Measurements from ENCODE around the gene CREB5.

GRCh38 chr7:28627896-28628295 is 215.6 kb downstream of the CREB5 start:
- TF ChIP-seq CTCF (conservative IDR thresholded peaks at IDR 0.05; ENCODE audit: low read depth in 2 of 2), result no peak
- TF ChIP-seq EZH2 (IDR thresholded peaks at IDR 0.05; ENCODE audit: low read depth, unreplicated experiment), result no peak
- TF ChIP-seq ZNF114 (CRISPR knock-in tag; IDR thresholded peaks at IDR 0.05), result no peak
- TF ChIP-seq POLR2AphosphoS5 (IDR thresholded peaks at IDR 0.05; ENCODE audit: low read depth), result no peak
- TF ChIP-seq CREB1 (CRISPR knock-in tag; IDR thresholded peaks at IDR 0.05; ENCODE audit: low read depth), result no peak
- no peak for TF ChIP-seq EZH2phosphoT487 (IDR thresholded peaks at IDR 0.05; ENCODE audit: unreplicated experiment)
- TF ChIP-seq JUNB (IDR thresholded peaks at IDR 0.05; ENCODE audit: unreplicated experiment), result no peak
- TF ChIP-seq, protein P1, sequence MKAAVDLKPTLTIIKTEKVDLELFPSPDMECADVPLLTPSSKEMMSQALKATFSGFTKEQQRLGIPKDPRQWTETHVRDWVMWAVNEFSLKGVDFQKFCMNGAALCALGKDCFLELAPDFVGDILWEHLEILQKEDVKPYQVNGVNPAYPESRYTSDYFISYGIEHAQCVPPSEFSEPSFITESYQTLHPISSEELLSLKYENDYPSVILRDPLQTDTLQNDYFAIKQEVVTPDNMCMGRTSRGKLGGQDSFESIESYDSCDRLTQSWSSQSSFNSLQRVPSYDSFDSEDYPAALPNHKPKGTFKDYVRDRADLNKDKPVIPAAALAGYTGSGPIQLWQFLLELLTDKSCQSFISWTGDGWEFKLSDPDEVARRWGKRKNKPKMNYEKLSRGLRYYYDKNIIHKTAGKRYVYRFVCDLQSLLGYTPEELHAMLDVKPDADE (IDR thresholded peaks at IDR 0.05), result no peak
- TF ChIP-seq, protein P2, sequence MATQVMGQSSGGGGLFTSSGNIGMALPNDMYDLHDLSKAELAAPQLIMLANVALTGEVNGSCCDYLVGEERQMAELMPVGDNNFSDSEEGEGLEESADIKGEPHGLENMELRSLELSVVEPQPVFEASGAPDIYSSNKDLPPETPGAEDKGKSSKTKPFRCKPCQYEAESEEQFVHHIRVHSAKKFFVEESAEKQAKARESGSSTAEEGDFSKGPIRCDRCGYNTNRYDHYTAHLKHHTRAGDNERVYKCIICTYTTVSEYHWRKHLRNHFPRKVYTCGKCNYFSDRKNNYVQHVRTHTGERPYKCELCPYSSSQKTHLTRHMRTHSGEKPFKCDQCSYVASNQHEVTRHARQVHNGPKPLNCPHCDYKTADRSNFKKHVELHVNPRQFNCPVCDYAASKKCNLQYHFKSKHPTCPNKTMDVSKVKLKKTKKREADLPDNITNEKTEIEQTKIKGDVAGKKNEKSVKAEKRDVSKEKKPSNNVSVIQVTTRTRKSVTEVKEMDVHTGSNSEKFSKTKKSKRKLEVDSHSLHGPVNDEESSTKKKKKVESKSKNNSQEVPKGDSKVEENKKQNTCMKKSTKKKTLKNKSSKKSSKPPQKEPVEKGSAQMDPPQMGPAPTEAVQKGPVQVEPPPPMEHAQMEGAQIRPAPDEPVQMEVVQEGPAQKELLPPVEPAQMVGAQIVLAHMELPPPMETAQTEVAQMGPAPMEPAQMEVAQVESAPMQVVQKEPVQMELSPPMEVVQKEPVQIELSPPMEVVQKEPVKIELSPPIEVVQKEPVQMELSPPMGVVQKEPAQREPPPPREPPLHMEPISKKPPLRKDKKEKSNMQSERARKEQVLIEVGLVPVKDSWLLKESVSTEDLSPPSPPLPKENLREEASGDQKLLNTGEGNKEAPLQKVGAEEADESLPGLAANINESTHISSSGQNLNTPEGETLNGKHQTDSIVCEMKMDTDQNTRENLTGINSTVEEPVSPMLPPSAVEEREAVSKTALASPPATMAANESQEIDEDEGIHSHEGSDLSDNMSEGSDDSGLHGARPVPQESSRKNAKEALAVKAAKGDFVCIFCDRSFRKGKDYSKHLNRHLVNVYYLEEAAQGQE (IDR thresholded peaks at IDR 0.05; ENCODE audit: unreplicated experiment), result no peak
- TF ChIP-seq STAT1 (IDR thresholded peaks at IDR 0.05; ENCODE audit: unreplicated experiment), result no peak
- no peak for TF ChIP-seq ZNF331 (CRISPR knock-in tag; IDR thresholded peaks at IDR 0.05; ENCODE audit: low read depth)
- TF ChIP-seq NANOG (IDR thresholded peaks at IDR 0.05; ENCODE audit: borderline replicate concordance), result no peak
